Measurements from ENCODE around the gene KLB.

- TF ChIP-seq CTCF (IDR thresholded peaks at IDR 0.05; ENCODE audit: insufficient read depth, low read length) (no peak), GABPA (IDR thresholded peaks at IDR 0.05; ENCODE audit: low read depth) (no peak), REST (IDR thresholded peaks at IDR 0.05; ENCODE audit: insufficient replicate concordance, low read depth) (no peak)
Measured at GRCh38 chr4:39384563-39384962, 22.2 kb upstream of the KLB start.
